ENCODE data around the gene ZBTB16.

GRCh38 chr11:114169821-114170220 lies 110.3 kb downstream of the ZBTB16 start:
- TF ChIP-seq CTCF (conservative IDR thresholded peaks at IDR 0.05; ENCODE audit: low read depth in 2 of 2) (no peak), ETS1 (IDR thresholded peaks at IDR 0.05) (no peak), EZH2 (IDR thresholded peaks at IDR 0.05; ENCODE audit: low read depth, unreplicated experiment) (no peak), EZH2phosphoT487 (IDR thresholded peaks at IDR 0.05; ENCODE audit: unreplicated experiment) (no peak), POLR2AphosphoS5 (IDR thresholded peaks at IDR 0.05; ENCODE audit: low read depth) (no peak), JUNB (IDR thresholded peaks at IDR 0.05; ENCODE audit: unreplicated experiment) (no peak), REST (IDR thresholded peaks at IDR 0.05; ENCODE audit: unreplicated experiment) (no peak)

Measured in GM23338 (cell line).